Panc1 (cell line): ENCODE results near the gene PRF1. TPM values are rescaled to one million over a fixed set of nuclear protein-coding genes. Genes with fewer than 3 reads are reported as not detected.

Experiments used
- ATAC-seq: fragments of 200-7000 bp; cut with Tn5 transposase; 2 replicates; pipeline ENCODE4 v1.9.1; 2020; ENCODE audit warnings: mild to moderate bottlenecking, moderate library complexity
- BruUV-seq: library from RNA; stranded (reverse); fragments of 400-500 nt; replicated peaks from 2 replicates; lab custom pipeline; 2021; lab: Mats Ljungman, UMichigan
- CTCF ChIA-PET: fragments of 300-600 bp; sonication (Branson Sonifier 250); formaldehyde crosslinking; loops from one replicate; lab custom pipeline; 2022; ENCODE audit warnings: antibody characterized with exemption; lab: Charles Lee
- POLR2A ChIA-PET: fragments of 300-600 bp; sonication (Branson Sonifier 250); formaldehyde crosslinking; loops from one replicate; lab custom pipeline; 2022; ENCODE audit warnings: antibody characterized with exemption; lab: Charles Lee
- DNase-seq: peaks from one replicate; pipeline ENCODE4 v3.0.0-alpha.2; 2010; ENCODE audit warnings: low read depth, low spot score
- H3K27ac ChIP-seq: 2 replicates; pipeline ENCODE4 v1.5.1; 2011; ENCODE audit warnings: mild to moderate bottlenecking, low read length, inconsistent platforms
- H3K27me3 ChIP-seq: fragments of 200-500 bp; sonication (Bioruptor generic); 2 replicates; pipeline ENCODE4 v1.6.0; 2014; ENCODE audit warnings: low read length, inconsistent platforms; ENCODE audit not compliant: control insufficient read depth, insufficient read depth
- H3K36me3 ChIP-seq: fragments of 200-500 bp; sonication (Bioruptor generic); 2 replicates; pipeline ENCODE4 v1.5.1; 2014; ENCODE audit warnings: inconsistent platforms, mild to moderate bottlenecking, low read length, moderate library complexity; ENCODE audit not compliant: control insufficient read depth, insufficient read depth
- H3K4me1 ChIP-seq: 2 replicates; pipeline ENCODE4 v1.5.1; 2011; ENCODE audit warnings: inconsistent platforms, mild to moderate bottlenecking, low read length, moderate library complexity; ENCODE audit not compliant: control insufficient read depth, insufficient read depth
- H3K4me3 ChIP-seq, 2 experiments: 2 replicates each; pipeline ENCODE4 v1.5.1; 2011 to 2012; ENCODE audit warnings: low read depth in 2 of 2, low read length in 2 of 2, mild to moderate bottlenecking in 2 of 2, inconsistent platforms in 1 of 2, moderate library complexity in 1 of 2
- H3K9me3 ChIP-seq: fragments of 200-500 bp; sonication (Bioruptor generic); 2 replicates; pipeline ENCODE4 v1.5.1; 2014; ENCODE audit warnings: low read depth, mild to moderate bottlenecking, inconsistent platforms, low read length, moderate library complexity; ENCODE audit not compliant: control insufficient read depth, insufficient read depth
- POLR2AphosphoS5 ChIP-seq: IDR thresholded peaks from 2 replicates; pipeline ENCODE4 v1.6.1; 2012; ENCODE audit warnings: mild to moderate bottlenecking, low read depth, low read length, moderate library complexity
- SIN3A ChIP-seq: IDR thresholded peaks from 2 replicates; pipeline ENCODE4 v1.6.1; 2012; ENCODE audit warnings: low read depth, mild to moderate bottlenecking, low read length, moderate library complexity, borderline replicate concordance; ENCODE audit not compliant: insufficient read depth
- TCF7L2 ChIP-seq: IDR thresholded peaks from 2 replicates; pipeline ENCODE4 v1.6.1; 2011; ENCODE audit warnings: mild to moderate bottlenecking, low read depth, low read length, inconsistent platforms
- in situ Hi-C: cut with HindIII; loops from 2 replicates; pipeline ENCODE4 v1.10.0; 2016; ENCODE audit warnings: low sequenced_read_pairs, low pct_unique_long_range_greater_than_20kb
- intact Hi-C: fragments of 100-400 bp; cut with micrococcal nuclease; formaldehyde crosslinking; loops from one replicate; pipeline ENCODE4 v1.10.0; 2022; ENCODE audit not compliant: unreplicated experiment
- total RNA-seq: library from RNA; stranded (reverse); gene quantifications from one replicate; pipeline ENCODE4 v1.2.1, GENCODE V29; 2021; ENCODE audit not compliant: unreplicated experiment
- TF ChIP-seq, protein P1 (sequence below), 2 experiments: IDR thresholded peaks; 2 replicates each; pipeline ENCODE4 v1.6.1; 2011 to 2012; ENCODE audit warnings: low read depth in 2 of 2, control low read depth in 1 of 2, low read length in 1 of 2, mild to moderate bottlenecking in 1 of 2, moderate library complexity in 1 of 2; ENCODE audit not compliant: insufficient read depth in 1 of 2
- TF ChIP-seq, protein P2 (sequence below): fragments of 450-650 bp; IDR thresholded peaks from 2 replicates; pipeline ENCODE4 v1.5.1; 2017; ENCODE audit warnings: mild to moderate bottlenecking

The PRF1 gene
- total RNA-seq, 1 experiment from 2014 or later = not detected

DNA sequence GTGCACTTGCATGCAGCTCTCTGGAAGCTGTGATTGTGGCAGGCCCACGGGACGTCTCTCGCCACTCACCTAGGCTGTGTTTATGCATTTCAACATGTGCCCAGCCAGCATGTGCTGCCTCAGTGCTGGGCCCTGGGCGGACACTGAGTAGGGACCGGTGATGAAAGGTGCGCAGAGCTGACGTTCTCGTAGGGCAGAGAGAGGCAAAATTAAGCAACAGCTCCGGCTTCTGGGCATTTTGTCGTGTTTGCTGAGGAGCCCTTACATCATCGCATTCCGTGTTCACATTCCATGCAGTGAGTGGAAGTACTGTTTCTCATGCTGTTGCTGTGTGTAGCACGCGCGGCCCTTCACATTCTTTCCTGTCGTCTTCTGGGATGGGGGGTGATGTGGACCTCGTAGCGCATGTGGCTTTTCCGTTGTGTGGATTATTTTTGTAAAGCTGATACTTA is 50.5 kb downstream of the PRF1 start:
- DNase-seq (no peak), ATAC-seq (no peak)
- intact Hi-C loops (loop anchor here (2.0 kb wide), 2 partner anchors 207 to 329 kb away; no protein-coding TSS in a partner anchor), in situ Hi-C loops (no loop called here)
- H3K27me3 ChIP-seq = no peaks in the 10 kb centered on the region
- H3K9me3 ChIP-seq = no peaks in the 10 kb centered on the region
- ChIA-PET POLR2A (interaction anchor here (0.6 kb wide), 1 partner anchor 350 kb away, joined by 3 read pairs; no protein-coding TSS in a partner anchor), CTCF (no interaction called here)
- no peak overlapping the region for H3K27ac ChIP-seq
- H3K4me3 ChIP-seq = no peak overlapping the region
- H3K36me3 ChIP-seq = no peaks in the 10 kb centered on the region
- no peaks in the 10 kb centered on the region for H3K4me1 ChIP-seq
- no TSS peak for BruUV-seq
- TF ChIP-seq, protein P1, sequence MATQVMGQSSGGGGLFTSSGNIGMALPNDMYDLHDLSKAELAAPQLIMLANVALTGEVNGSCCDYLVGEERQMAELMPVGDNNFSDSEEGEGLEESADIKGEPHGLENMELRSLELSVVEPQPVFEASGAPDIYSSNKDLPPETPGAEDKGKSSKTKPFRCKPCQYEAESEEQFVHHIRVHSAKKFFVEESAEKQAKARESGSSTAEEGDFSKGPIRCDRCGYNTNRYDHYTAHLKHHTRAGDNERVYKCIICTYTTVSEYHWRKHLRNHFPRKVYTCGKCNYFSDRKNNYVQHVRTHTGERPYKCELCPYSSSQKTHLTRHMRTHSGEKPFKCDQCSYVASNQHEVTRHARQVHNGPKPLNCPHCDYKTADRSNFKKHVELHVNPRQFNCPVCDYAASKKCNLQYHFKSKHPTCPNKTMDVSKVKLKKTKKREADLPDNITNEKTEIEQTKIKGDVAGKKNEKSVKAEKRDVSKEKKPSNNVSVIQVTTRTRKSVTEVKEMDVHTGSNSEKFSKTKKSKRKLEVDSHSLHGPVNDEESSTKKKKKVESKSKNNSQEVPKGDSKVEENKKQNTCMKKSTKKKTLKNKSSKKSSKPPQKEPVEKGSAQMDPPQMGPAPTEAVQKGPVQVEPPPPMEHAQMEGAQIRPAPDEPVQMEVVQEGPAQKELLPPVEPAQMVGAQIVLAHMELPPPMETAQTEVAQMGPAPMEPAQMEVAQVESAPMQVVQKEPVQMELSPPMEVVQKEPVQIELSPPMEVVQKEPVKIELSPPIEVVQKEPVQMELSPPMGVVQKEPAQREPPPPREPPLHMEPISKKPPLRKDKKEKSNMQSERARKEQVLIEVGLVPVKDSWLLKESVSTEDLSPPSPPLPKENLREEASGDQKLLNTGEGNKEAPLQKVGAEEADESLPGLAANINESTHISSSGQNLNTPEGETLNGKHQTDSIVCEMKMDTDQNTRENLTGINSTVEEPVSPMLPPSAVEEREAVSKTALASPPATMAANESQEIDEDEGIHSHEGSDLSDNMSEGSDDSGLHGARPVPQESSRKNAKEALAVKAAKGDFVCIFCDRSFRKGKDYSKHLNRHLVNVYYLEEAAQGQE (IDR thresholded peaks at IDR 0.05; ENCODE audit: insufficient read depth in 1 of 2, low read depth in 2 of 2, low read length in 1 of 2) = no peak
- no peak for TF ChIP-seq TCF7L2
- TF ChIP-seq POLR2AphosphoS5 = no peak
- no peak for TF ChIP-seq SIN3A
- TF ChIP-seq, protein P2, sequence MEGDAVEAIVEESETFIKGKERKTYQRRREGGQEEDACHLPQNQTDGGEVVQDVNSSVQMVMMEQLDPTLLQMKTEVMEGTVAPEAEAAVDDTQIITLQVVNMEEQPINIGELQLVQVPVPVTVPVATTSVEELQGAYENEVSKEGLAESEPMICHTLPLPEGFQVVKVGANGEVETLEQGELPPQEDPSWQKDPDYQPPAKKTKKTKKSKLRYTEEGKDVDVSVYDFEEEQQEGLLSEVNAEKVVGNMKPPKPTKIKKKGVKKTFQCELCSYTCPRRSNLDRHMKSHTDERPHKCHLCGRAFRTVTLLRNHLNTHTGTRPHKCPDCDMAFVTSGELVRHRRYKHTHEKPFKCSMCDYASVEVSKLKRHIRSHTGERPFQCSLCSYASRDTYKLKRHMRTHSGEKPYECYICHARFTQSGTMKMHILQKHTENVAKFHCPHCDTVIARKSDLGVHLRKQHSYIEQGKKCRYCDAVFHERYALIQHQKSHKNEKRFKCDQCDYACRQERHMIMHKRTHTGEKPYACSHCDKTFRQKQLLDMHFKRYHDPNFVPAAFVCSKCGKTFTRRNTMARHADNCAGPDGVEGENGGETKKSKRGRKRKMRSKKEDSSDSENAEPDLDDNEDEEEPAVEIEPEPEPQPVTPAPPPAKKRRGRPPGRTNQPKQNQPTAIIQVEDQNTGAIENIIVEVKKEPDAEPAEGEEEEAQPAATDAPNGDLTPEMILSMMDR = no peak

DNA sequence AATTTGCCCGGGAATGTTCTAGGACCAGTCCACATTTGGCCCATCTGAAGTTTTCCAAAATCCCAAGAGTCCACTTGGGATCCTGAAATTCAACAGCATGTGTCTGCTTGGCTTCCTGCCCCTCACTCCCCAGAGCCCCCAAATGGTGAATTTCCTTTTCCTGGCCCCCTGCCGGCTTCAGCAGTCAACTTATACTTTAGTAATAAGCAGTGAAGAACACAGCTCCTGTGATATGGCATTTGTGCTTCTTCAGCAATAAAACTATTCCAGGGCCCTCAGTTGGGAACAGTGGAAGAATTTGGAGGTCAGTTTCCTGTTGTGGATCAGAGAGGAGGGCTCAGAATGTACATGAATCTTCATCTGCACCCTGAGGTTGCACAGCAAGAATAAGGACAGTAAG is 51.1 kb downstream of the PRF1 start:
- intact Hi-C loops = loop anchor here (2.0 kb wide), 2 partner anchors 207 to 329 kb away; no protein-coding TSS in a partner anchor
- H3K27me3 ChIP-seq = no peaks in the 10 kb centered on the region
- no peak overlapping the region for H3K27ac ChIP-seq
- TF ChIP-seq, protein P2 = no peak
- TF ChIP-seq, protein P1 (IDR thresholded peaks at IDR 0.05; ENCODE audit: insufficient read depth in 1 of 2, low read depth in 2 of 2, low read length in 1 of 2) = no peak
- no peak for TF ChIP-seq TCF7L2
- no peak for TF ChIP-seq POLR2AphosphoS5
- no peak for TF ChIP-seq SIN3A
- DNase-seq (no peak), ATAC-seq (no peak)
- in situ Hi-C loops = no loop called here
- no peaks in the 10 kb centered on the region for H3K36me3 ChIP-seq
- H3K4me1 ChIP-seq = no peaks in the 10 kb centered on the region
- POLR2A ChIA-PET = no interaction called here
- no peak overlapping the region for H3K4me3 ChIP-seq
- no TSS peak for BruUV-seq
- CTCF ChIA-PET = no interaction called here
- no peaks in the 10 kb centered on the region for H3K9me3 ChIP-seq
